SJSA1 (cell line): Measurements from ENCODE around the gene CHID1. TPM values are rescaled to one million over a fixed set of nuclear protein-coding genes. Genes with fewer than 3 reads are reported as not detected.

Experiments used
- DNase-seq, 2 experiments: peaks; one replicate each; pipeline ENCODE4 v3.0.0-alpha.2; 2015 to 2020; ENCODE audit warnings: low spot score in 2 of 2, low read depth in 1 of 2
- H3K27ac ChIP-seq: fragments of 250-450 bp; sonication (Bioruptor Pico); 2 replicates; pipeline ENCODE4 v1.5.1; 2020; ENCODE audit warnings: mild to moderate bottlenecking, moderate library complexity
- H3K27me3 ChIP-seq: fragments of 250-450 bp; sonication (Bioruptor Pico); replicated peaks from 2 replicates; pipeline ENCODE4 v1.5.1; 2020; ENCODE audit warnings: mild to moderate bottlenecking, moderate library complexity
- H3K36me3 ChIP-seq: fragments of 250-450 bp; sonication (Bioruptor Pico); 2 replicates; pipeline ENCODE4 v1.5.1; 2020; ENCODE audit warnings: mild to moderate bottlenecking
- H3K4me1 ChIP-seq: fragments of 250-450 bp; sonication (Bioruptor Pico); replicated peaks from 2 replicates; pipeline ENCODE4 v1.6.1; 2021; ENCODE audit warnings: mild to moderate bottlenecking
- H3K4me3 ChIP-seq: fragments of 250-450 bp; sonication (Bioruptor Pico); 2 replicates; pipeline ENCODE4 v1.5.1; 2020; ENCODE audit warnings: mild to moderate bottlenecking
- H3K9me3 ChIP-seq: fragments of 250-450 bp; sonication (Bioruptor Pico); replicated peaks from 2 replicates; pipeline ENCODE4 v1.5.1; 2020; ENCODE audit warnings: mild to moderate bottlenecking
- total RNA-seq: library from RNA; depleted of rRNA; stranded (reverse); fragments of >200 nt; shearing (Covaris generic); gene quantifications from 2 replicates; pipeline ENCODE4 v1.2.3, GENCODE V29; 2014

The CHID1 gene
- total RNA-seq, 1 experiment from 2014 or later, result 22.1 TPM

GRCh38 chr11:836700-837099, 73.9 kb downstream of the CHID1 start:
- Histone ChIP-seq H3K27me3 (no peaks in the 10 kb centered on the region), H3K4me3 (no peak overlapping the region), H3K9me3 (no peaks in the 10 kb centered on the region), H3K27ac (no peak overlapping the region), H3K4me1 (peaks cover 40% of the 10 kb centered on the region), H3K36me3 (peaks cover 58% of the 10 kb centered on the region)
- DNase-seq, result no peak

DNA sequence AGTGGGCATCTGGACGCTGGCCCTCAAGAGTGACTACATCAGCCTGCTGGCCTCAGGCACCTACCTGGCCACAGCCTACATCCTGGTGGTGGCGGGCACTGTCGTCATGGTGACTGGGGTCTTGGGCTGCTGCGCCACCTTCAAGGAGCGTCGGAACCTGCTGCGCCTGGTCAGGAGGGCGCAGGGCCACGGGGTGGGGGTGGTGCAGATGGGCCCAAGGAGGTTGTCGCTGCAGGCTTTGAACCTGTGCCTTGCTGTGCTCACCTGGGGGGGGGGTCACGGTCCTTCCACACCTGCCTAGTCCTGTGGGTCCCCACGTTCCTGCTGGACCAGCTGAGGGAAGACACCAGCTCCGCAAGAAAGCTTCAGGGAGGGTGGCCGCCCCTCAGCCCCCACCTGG, 74.3 kb downstream of the CHID1 start:
- Histone ChIP-seq H3K9me3 (no peaks in the 10 kb centered on the region), H3K27ac (no peak overlapping the region), H3K4me3 (no peak overlapping the region), H3K36me3 (peaks cover 55% of the 10 kb centered on the region), H3K27me3 (no peaks in the 10 kb centered on the region), H3K4me1 (peaks cover 41% of the 10 kb centered on the region)
- DNase-seq, result no peak

DNA sequence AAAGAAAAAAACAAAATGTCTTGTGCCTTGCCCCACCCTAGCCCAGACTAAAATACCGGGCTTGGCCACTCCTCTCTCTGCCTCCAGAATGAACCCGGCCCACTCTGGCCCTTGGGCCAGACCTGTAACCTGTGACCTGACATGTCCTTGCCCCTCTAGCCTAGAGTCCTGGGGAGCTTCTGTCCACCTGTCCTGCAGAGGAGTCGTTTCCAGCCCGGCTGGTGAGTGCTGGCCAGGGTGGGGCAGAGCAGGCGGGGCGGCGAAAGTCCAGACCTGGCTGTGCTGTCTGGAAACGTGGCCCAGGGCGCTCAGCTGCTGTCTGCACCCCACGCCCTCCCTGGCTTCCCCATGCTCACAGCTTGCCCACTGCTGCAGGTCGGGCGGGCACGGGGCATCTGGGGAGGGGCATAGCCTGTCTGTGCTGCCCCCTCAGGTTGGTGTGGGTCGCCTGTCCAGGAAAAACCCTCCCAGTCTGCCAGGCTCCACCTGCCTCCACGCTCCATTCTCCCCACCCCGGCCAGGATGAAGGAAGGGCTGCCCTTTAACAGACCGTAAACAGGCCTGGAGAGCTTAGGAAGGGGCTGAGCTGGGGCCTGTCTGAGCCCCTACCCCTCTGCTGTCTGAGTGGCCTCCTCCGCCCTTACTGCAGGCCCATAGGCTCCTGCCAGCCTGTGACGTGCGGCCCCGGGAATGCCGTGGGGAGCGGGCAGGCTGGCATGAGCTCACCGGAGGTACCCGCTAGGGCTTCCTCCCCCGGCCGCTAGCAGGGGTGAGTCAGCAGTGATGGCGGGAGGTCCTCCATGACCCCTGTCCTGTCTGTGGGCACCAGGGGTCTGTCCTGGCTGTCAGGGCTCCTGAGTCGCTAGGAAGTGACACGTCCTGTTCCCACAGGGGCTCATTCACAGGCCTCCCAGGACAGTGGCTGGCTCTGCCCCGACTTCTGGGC, 76.0 kb downstream of the CHID1 start:
- Histone ChIP-seq H3K4me1 (peaks cover 48% of the 10 kb centered on the region), H3K27ac (peak overlapping the region; percentile 57), H3K27me3 (peaks cover 14% of the 10 kb centered on the region), H3K36me3 (peaks cover 39% of the 10 kb centered on the region), H3K4me3 (peak overlapping the region; percentile 0; the same call in 1 of the 2 replicates), H3K9me3 (no peaks in the 10 kb centered on the region)
- peak; percentile 84 to 88 for DNase-seq

DNA sequence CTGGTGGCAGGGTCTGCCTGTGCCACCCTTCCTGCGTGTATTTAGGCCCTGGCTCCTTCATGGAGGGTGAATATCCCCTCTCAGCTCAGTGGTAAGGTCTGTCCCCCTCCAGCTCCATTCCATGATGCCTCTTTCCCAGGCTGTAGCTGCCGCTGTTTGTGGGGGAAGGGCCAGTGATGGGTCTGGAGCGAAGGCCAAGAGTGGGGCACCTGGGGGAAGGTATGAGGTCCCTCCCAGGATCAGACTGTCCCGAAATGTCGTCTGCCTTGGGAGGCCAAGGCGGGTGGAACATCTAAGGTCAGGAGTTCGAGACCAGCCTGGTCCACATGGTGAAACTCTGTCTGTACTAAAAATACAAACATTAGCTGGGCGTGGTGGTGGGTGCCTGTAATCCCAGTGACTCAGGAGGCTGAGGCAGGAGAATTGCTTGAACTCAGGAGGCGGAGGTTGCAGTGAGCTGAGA, 76.7 kb downstream of the CHID1 start:
- DNase-seq, result no peak
- peaks cover 31% of the 10 kb centered on the region for H3K36me3 ChIP-seq
- H3K27ac ChIP-seq, result peak overlapping the region; percentile 57
- peaks cover 50% of the 10 kb centered on the region for H3K4me1 ChIP-seq
- peaks cover 21% of the 10 kb centered on the region for H3K27me3 ChIP-seq
- no peaks in the 10 kb centered on the region for H3K9me3 ChIP-seq
- peak overlapping the region; percentile 80 for H3K4me3 ChIP-seq

- Histone ChIP-seq H3K27ac (peak overlapping the region; percentile 57), H3K9me3 (no peaks in the 10 kb centered on the region), H3K4me3 (peak overlapping the region; percentile 80), H3K36me3 (peaks cover 25% of the 10 kb centered on the region), H3K4me1 (peaks cover 50% of the 10 kb centered on the region), H3K27me3 (peaks cover 22% of the 10 kb centered on the region)
- peak in 1 of 2 experiments; percentile 71 for DNase-seq
These were observed 77.4 kb downstream of the CHID1 start for GRCh38 chr11:833114-833791.

- Histone ChIP-seq H3K4me3 (peak within 1 kb of the TSS; percentile 80), H3K9me3 (no peaks in the 10 kb centered on the region), H3K27me3 (peaks cover 22% of the 10 kb centered on the region), H3K27ac (peak within 1 kb of the TSS; percentile 57), H3K36me3 (peaks cover 21% of the 10 kb centered on the region), H3K4me1 (peaks cover 47% of the 10 kb centered on the region)
- no peak for DNase-seq
These were observed 78.0 kb downstream of the CHID1 start, which contains the start of gene CD151 for GRCh38 chr11:832529-833113. TSS of gene CD151 (plus strand) at chr11:832952. CDS start at chr11:836070, 3,118 bp downstream.

- Histone ChIP-seq H3K27ac (no peak overlapping the region), H3K4me3 (peak overlapping the region; percentile 80), H3K36me3 (peaks cover 15% of the 10 kb centered on the region), H3K9me3 (no peaks in the 10 kb centered on the region), H3K27me3 (peaks cover 22% of the 10 kb centered on the region), H3K4me1 (peaks cover 47% of the 10 kb centered on the region)
- no peak for DNase-seq
These were observed 78.6 kb downstream of the CHID1 start for GRCh38 chr11:831961-832528.

- H3K36me3 ChIP-seq, result peaks cover 7% of the 10 kb centered on the region
- H3K4me1 ChIP-seq, result peaks cover 47% of the 10 kb centered on the region
- no peaks in the 10 kb centered on the region for H3K9me3 ChIP-seq
- DNase-seq, result no peak
- peaks cover 22% of the 10 kb centered on the region for H3K27me3 ChIP-seq
- H3K27ac ChIP-seq, result no peak overlapping the region
- no peak overlapping the region for H3K4me3 ChIP-seq
These were observed 79.3 kb downstream of the CHID1 start for GRCh38 chr11:831118-831864.

GRCh38 chr11:830295-831117, 80.1 kb downstream of the CHID1 start:
- Histone ChIP-seq H3K9me3 (no peaks in the 10 kb centered on the region), H3K27ac (no peak overlapping the region), H3K27me3 (peaks cover 22% of the 10 kb centered on the region), H3K36me3 (0 out of 2 replicates have a peak, but pooled peaks cover 5% of the 10 kb centered on the region), H3K4me1 (peaks cover 47% of the 10 kb centered on the region), H3K4me3 (no peak overlapping the region; the same call in 1 of the 2 replicates)
- DNase-seq, result no peak

DNA sequence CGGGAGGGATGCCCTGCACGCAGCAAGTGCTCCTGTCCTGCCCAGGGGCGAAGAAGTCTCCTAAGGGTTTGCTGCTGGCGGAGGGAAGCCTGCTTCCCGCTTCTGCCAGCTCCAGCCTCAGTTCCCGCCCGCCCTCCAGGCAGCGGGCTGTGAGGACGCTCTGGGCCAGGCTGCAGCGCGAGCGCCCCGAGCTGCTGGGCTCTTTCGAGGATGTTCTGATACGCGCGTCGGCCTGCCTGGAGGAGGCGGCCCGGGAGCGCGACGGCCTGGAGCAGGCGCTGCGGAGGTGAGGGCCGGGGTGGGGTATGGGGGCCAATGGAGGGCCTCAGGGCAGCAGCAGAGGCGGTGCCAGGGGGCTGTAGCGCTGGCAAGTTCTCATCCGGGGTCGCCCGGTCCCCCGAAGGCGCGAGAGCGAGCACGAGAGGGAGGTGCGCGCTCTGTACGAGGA, 80.7 kb downstream of the CHID1 start:
- Histone ChIP-seq H3K9me3 (no peaks in the 10 kb centered on the region), H3K36me3 (0 out of 2 replicates have a peak, but pooled peaks cover 5% of the 10 kb centered on the region), H3K27me3 (peaks cover 22% of the 10 kb centered on the region), H3K4me3 (no peak overlapping the region; the same call in 1 of the 2 replicates), H3K27ac (no peak overlapping the region), H3K4me1 (peaks cover 42% of the 10 kb centered on the region)
- DNase-seq, result no peak

GRCh38 chr11:829176-829846, 81.3 kb downstream of the CHID1 start:
- no peaks in the 10 kb centered on the region for H3K9me3 ChIP-seq
- peaks cover 22% of the 10 kb centered on the region for H3K27me3 ChIP-seq
- peaks cover 36% of the 10 kb centered on the region for H3K4me1 ChIP-seq
- H3K27ac ChIP-seq, result no peak overlapping the region
- no peak for DNase-seq
- H3K36me3 ChIP-seq, result 0 out of 2 replicates have a peak, but pooled peaks cover 5% of the 10 kb centered on the region
- no peak overlapping the region for H3K4me3 ChIP-seq
